ENCODE measurements around the gene TMEM178B. TPM values are rescaled to one million over a fixed set of nuclear protein-coding genes. Genes with fewer than 3 reads are reported as not detected.

TMEM178B gene
- total RNA-seq, 1 experiment from 2014 or later = 0.39 TPM

DNA sequence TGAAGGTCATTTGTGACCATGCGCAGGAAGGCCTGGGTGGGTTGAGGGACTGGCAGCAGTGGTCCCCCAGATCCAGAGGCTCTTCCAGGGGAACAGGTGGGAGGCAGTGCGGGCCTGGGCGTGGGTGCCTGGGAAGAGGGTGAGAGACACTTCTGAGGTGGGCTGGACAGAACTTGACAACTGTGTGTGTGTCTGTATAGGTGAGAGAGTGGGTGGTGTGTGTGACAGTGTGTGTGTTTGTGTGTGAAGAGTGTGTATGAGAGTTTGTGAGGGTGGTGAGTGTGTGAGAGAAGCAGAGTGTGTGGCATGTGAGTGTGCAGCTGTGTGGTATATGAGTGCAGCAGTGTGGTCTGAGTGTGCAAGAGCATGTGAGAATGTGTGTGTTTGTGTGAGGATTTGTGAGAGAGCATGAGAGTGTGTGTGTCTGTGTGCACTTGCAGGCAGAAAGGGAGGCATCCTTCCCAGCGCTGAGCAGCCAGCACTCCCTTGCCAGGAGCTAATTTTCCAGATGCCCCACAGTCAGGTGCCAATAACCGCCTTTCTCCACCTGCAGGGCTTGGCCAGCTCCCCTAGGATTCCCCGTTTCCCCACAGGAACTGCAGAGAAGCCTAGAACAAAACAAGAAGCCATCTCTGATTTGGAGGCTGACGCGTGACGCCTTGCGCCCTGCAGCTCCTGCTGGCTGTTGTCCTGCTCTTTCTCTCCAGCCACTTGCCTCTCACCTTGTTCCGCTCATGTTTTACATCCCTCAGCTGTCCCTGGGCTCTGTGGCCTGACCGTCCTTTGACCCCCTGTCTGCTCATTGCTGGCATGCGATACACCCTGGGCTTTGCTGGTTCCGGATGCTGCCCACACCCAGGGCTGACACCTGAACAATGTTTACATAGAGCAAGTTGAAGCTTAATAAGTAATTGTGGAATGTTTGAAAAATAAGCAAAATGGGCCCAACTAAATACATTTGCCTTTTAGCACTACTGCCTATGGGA, 88.0 kb downstream of the TMEM178B start:
- ChIA-PET POLR2A (no interaction called here), CTCF (no interaction called here)
- Histone ChIP-seq H3K4me1 (ENCODE audit: control insufficient read depth, insufficient read depth, low read length) (no peaks in the 10 kb centered on the region), H3K36me3 (ENCODE audit: control insufficient read depth, insufficient read depth, low read length) (no peaks in the 10 kb centered on the region), H3K27me3 (ENCODE audit: control insufficient read depth, insufficient read depth, low read length) (no peaks in the 10 kb centered on the region), H3K9me3 (ENCODE audit: control insufficient read depth, insufficient read depth, low read depth, low read length) (no peaks in the 10 kb centered on the region), H3K4me3 (ENCODE audit: low read depth in 2 of 2, low read length in 2 of 2) (no peak overlapping the region), H3K27ac (ENCODE audit: low read length) (no peak overlapping the region)
- no TSS peak for BruUV-seq (replicated peaks)
- no peak for TF ChIP-seq POLR2AphosphoS5 (IDR thresholded peaks at IDR 0.05; ENCODE audit: low read depth, low read length)
- TF ChIP-seq TCF7L2 (IDR thresholded peaks at IDR 0.05; ENCODE audit: low read depth, low read length) = no peak
- TF ChIP-seq, protein P1, sequence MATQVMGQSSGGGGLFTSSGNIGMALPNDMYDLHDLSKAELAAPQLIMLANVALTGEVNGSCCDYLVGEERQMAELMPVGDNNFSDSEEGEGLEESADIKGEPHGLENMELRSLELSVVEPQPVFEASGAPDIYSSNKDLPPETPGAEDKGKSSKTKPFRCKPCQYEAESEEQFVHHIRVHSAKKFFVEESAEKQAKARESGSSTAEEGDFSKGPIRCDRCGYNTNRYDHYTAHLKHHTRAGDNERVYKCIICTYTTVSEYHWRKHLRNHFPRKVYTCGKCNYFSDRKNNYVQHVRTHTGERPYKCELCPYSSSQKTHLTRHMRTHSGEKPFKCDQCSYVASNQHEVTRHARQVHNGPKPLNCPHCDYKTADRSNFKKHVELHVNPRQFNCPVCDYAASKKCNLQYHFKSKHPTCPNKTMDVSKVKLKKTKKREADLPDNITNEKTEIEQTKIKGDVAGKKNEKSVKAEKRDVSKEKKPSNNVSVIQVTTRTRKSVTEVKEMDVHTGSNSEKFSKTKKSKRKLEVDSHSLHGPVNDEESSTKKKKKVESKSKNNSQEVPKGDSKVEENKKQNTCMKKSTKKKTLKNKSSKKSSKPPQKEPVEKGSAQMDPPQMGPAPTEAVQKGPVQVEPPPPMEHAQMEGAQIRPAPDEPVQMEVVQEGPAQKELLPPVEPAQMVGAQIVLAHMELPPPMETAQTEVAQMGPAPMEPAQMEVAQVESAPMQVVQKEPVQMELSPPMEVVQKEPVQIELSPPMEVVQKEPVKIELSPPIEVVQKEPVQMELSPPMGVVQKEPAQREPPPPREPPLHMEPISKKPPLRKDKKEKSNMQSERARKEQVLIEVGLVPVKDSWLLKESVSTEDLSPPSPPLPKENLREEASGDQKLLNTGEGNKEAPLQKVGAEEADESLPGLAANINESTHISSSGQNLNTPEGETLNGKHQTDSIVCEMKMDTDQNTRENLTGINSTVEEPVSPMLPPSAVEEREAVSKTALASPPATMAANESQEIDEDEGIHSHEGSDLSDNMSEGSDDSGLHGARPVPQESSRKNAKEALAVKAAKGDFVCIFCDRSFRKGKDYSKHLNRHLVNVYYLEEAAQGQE (IDR thresholded peaks at IDR 0.05; ENCODE audit: insufficient read depth in 1 of 2, low read depth in 2 of 2, low read length in 1 of 2) = no peak
- TF ChIP-seq SIN3A (IDR thresholded peaks at IDR 0.05; ENCODE audit: borderline replicate concordance, insufficient read depth, low read depth, low read length) = no peak
- TF ChIP-seq, protein P2, sequence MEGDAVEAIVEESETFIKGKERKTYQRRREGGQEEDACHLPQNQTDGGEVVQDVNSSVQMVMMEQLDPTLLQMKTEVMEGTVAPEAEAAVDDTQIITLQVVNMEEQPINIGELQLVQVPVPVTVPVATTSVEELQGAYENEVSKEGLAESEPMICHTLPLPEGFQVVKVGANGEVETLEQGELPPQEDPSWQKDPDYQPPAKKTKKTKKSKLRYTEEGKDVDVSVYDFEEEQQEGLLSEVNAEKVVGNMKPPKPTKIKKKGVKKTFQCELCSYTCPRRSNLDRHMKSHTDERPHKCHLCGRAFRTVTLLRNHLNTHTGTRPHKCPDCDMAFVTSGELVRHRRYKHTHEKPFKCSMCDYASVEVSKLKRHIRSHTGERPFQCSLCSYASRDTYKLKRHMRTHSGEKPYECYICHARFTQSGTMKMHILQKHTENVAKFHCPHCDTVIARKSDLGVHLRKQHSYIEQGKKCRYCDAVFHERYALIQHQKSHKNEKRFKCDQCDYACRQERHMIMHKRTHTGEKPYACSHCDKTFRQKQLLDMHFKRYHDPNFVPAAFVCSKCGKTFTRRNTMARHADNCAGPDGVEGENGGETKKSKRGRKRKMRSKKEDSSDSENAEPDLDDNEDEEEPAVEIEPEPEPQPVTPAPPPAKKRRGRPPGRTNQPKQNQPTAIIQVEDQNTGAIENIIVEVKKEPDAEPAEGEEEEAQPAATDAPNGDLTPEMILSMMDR (IDR thresholded peaks at IDR 0.05) = no peak
- ATAC-seq (no peak), DNase-seq (ENCODE audit: low read depth, low spot score) (no peak)
- intact Hi-C loops (cut with micrococcal nuclease; ENCODE audit: unreplicated experiment) = no loop called here
- in situ Hi-C loops (cut with HindIII; ENCODE audit: low pct_unique_long_range_greater_than_20kb, low sequenced_read_pairs) = no loop called here

DNA sequence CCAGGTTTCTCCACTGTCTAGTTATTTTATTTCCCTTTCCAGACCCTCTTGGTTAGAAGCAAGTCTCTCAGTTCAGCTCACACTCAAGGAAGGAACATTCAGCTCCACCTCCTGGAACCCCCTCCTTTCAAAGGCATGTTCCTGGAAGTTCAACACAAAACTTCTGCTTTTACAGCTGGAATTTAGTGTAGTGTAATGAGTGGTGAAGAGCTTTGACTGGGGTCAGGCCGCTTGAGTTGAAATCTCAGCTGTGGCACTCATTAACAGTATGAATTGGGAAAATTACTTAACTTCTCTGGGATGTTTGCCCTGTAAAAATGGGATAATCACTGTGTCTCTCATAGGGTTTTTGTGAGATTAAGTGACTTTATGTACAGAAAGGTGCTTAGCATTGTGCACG, 91.7 kb downstream of the TMEM178B start:
- no TSS peak for BruUV-seq (replicated peaks)
- no peak for DNase-seq (ENCODE audit: low read depth, low spot score)
- no peak overlapping the region for H3K27ac ChIP-seq (ENCODE audit: low read length)
- POLR2A ChIA-PET = no interaction called here
- no peaks in the 10 kb centered on the region for H3K9me3 ChIP-seq (ENCODE audit: control insufficient read depth, insufficient read depth, low read depth, low read length)
- intact Hi-C loops (cut with micrococcal nuclease; ENCODE audit: unreplicated experiment) = no loop called here
- H3K27me3 ChIP-seq (ENCODE audit: control insufficient read depth, insufficient read depth, low read length) = no peaks in the 10 kb centered on the region
- no peak for ATAC-seq
- H3K36me3 ChIP-seq (ENCODE audit: control insufficient read depth, insufficient read depth, low read length) = no peaks in the 10 kb centered on the region
- CTCF ChIA-PET = no interaction called here
- TF ChIP-seq TCF7L2 (IDR thresholded peaks at IDR 0.05; ENCODE audit: low read depth, low read length) (no peak), POLR2AphosphoS5 (IDR thresholded peaks at IDR 0.05; ENCODE audit: low read depth, low read length) (no peak), SIN3A (IDR thresholded peaks at IDR 0.05; ENCODE audit: borderline replicate concordance, insufficient read depth, low read depth, low read length) (no peak)
- TF ChIP-seq, protein P2 (IDR thresholded peaks at IDR 0.05) = no peak
- TF ChIP-seq, protein P1 (IDR thresholded peaks at IDR 0.05; ENCODE audit: insufficient read depth in 1 of 2, low read depth in 2 of 2, low read length in 1 of 2) = no peak
- H3K4me3 ChIP-seq (ENCODE audit: low read depth in 2 of 2, low read length in 2 of 2) = no peak overlapping the region
- in situ Hi-C loops (cut with HindIII; ENCODE audit: low pct_unique_long_range_greater_than_20kb, low sequenced_read_pairs) = no loop called here
- no peaks in the 10 kb centered on the region for H3K4me1 ChIP-seq (ENCODE audit: control insufficient read depth, insufficient read depth, low read length)

Data from Panc1 (cell line).